HepG2 (cell line): ENCODE data around the gene TEC.
"Not testable (repeated sequence)": the region's sequence is repeated elsewhere in the genome, so short reads cannot be mapped to it uniquely, and the experiment has no call there.

Experiments
- ATF2 ChIP-seq: sonication (generic); formaldehyde crosslinking; IDR thresholded peaks from 2 replicates; pipeline ENCODE4 v1.4.0; 2020; ENCODE audit warnings: missing genetic modification reagents
- ATM ChIP-seq: fragments of 450-650 bp; IDR thresholded peaks from 2 replicates; pipeline ENCODE4 v1.7.1; 2017; ENCODE audit warnings: mild to moderate bottlenecking, borderline replicate concordance
- BRCA1 ChIP-seq: sonication (generic); formaldehyde crosslinking; IDR thresholded peaks from 2 replicates; pipeline ENCODE4 v1.4.0; 2020; ENCODE audit warnings: missing genetic modification reagents
- CHD2 ChIP-seq: IDR thresholded peaks from 2 replicates; pipeline ENCODE4 v1.6.1; 2011; ENCODE audit warnings: low read depth, low read length, improper control_type of control experiment
- CTCF ChIP-seq: sonication (generic); formaldehyde crosslinking; IDR thresholded peaks from 2 replicates; pipeline ENCODE4 v1.5.0; 2020; ENCODE audit warnings: mild to moderate bottlenecking, missing genetic modification reagents, moderate library complexity
- ESRRA ChIP-seq: sonication (generic); formaldehyde crosslinking; IDR thresholded peaks from 2 replicates; pipeline ENCODE4 v1.5.1; 2020; ENCODE audit warnings: mild to moderate bottlenecking, low read depth, missing genetic modification reagents
- EZH2 ChIP-seq: conservative IDR thresholded peaks from 2 replicates; pipeline ENCODE4 v1.6.1; 2012; ENCODE audit warnings: mild to moderate bottlenecking, low read depth, low read length, moderate library complexity
- JUNB ChIP-seq: sonication (generic); formaldehyde crosslinking; IDR thresholded peaks from 2 replicates; pipeline ENCODE4 v1.8.0; 2022; ENCODE audit warnings: missing genetic modification reagents, mild to moderate bottlenecking, borderline replicate concordance
- MTA3 ChIP-seq: sonication (generic); formaldehyde crosslinking; IDR thresholded peaks from 2 replicates; pipeline ENCODE4 v1.4.0; 2020; ENCODE audit warnings: missing genetic modification reagents
- NFYB ChIP-seq: sonication (generic); formaldehyde crosslinking; IDR thresholded peaks from 2 replicates; pipeline ENCODE4 v1.4.0; 2020; ENCODE audit warnings: missing genetic modification reagents
- NPAS2 ChIP-seq: sonication (generic); formaldehyde crosslinking; IDR thresholded peaks from 2 replicates; pipeline ENCODE4 v1.8.0; 2022; ENCODE audit warnings: mild to moderate bottlenecking, missing genetic modification reagents, borderline replicate concordance
- POLR2G ChIP-seq: fragments of 200-400 bp; formaldehyde crosslinking; IDR thresholded peaks from 2 replicates; pipeline ENCODE4 v1.6.1; 2018; ENCODE audit warnings: mild to moderate bottlenecking, low read depth, low read length, moderate library complexity
- TCF12 ChIP-seq, 2 experiments: fragments of 450-650 bp in 1 of 2; sonication (generic) in 1 of 2; formaldehyde crosslinking in 1 of 2; IDR thresholded peaks; 2 replicates each; pipeline versions ENCODE4 v1.6.1 to v1.8.0; 2017 to 2022; ENCODE audit warnings: antibody characterized with exemption in 1 of 2, mild to moderate bottlenecking in 1 of 2, missing genetic modification reagents in 1 of 2, moderate library complexity in 1 of 2
- TF ChIP-seq, protein P1 (sequence below), 2 experiments: sonication (generic) in 1 of 2; formaldehyde crosslinking in 1 of 2; IDR thresholded peaks; 2 replicates each; pipeline versions ENCODE4 v1.4.0 to v1.6.1; 2018 to 2020; ENCODE audit warnings: missing genetic modification reagents in 2 of 2, borderline replicate concordance in 1 of 2, low read depth in 1 of 2, mild to moderate bottlenecking in 1 of 2, missing biosample characterization in 1 of 2

GRCh38 chr4:48187066-48187465, 82.6 kb downstream of the TEC start:
- TF ChIP-seq POLR2G; EZH2; ATF2 (CRISPR knock-in tag); ATM; TCF12 (IDR thresholded peaks at IDR 0.05); TCF12 (CRISPR knock-in tag; IDR thresholded peaks at IDR 0.05); MTA3; CHD2; BRCA1 (CRISPR knock-in tag); ESRRA; NFYB (CRISPR knock-in tag); JUNB (CRISPR knock-in tag); NPAS2; CTCF (CRISPR knock-in tag): not testable (repeated sequence)
- TF ChIP-seq, protein P1, sequence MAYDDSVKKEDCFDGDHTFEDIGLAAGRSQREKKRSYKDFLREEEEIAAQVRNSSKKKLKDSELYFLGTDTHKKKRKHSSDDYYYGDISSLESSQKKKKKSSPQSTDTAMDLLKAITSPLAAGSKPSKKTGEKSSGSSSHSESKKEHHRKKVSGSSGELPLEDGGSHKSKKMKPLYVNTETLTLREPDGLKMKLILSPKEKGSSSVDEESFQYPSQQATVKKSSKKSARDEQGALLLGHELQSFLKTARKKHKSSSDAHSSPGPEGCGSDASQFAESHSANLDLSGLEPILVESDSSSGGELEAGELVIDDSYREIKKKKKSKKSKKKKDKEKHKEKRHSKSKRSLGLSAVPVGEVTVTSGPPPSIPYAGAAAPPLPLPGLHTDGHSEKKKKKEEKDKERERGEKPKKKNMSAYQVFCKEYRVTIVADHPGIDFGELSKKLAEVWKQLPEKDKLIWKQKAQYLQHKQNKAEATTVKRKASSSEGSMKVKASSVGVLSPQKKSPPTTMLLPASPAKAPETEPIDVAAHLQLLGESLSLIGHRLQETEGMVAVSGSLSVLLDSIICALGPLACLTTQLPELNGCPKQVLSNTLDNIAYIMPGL (CRISPR knock-in tag; IDR thresholded peaks at IDR 0.05; ENCODE audit: borderline replicate concordance in 1 of 2, low read depth in 1 of 2) = not testable (repeated sequence)
